HG03521 (cell line): ENCODE results near the gene IBTK.
"Not testable (repeated sequence)": the region's sequence is repeated elsewhere in the genome, so short reads cannot be mapped to it uniquely, and the experiment has no call there.

Experiments
- ATAC-seq: cut with Tn5 transposase; IDR thresholded peaks from one replicate; pipeline ENCODE4 v1.9.1; 2021; ENCODE audit warnings: mild to moderate bottlenecking, moderate library complexity; ENCODE audit not compliant: unreplicated experiment

The IBTK gene

GRCh38 chr6:82247505-82248272, at the start of gene IBTK:
Gene IBTK, minus strand, starts transcription at chr6:82247744. Its CDS starts 7,258 bp downstream, at chr6:82240486.
- peak; percentile 85 for ATAC-seq

- ATAC-seq: no peak
These were observed 36.3 kb upstream of the IBTK start for GRCh38 chr6:82283771-82284410.

GRCh38 chr6:82281550-82281949, 34.0 kb upstream of the IBTK start:
- ATAC-seq: not testable (repeated sequence)

- no peak for ATAC-seq
These were observed 30.1 kb upstream of the IBTK start for GRCh38 chr6:82277686-82278085.

GRCh38 chr6:82275686-82276085, 28.1 kb upstream of the IBTK start:
- ATAC-seq: no peak

- ATAC-seq: no peak
These were observed 25.8 kb upstream of the IBTK start for GRCh38 chr6:82273295-82273694.

GRCh38 chr6:82270881-82271635, 23.5 kb upstream of the IBTK start:
- no peak for ATAC-seq

GRCh38 chr6:82268301-82268846, 20.8 kb upstream of the IBTK start:
- no peak for ATAC-seq

- ATAC-seq: no peak
These were observed 17.3 kb upstream of the IBTK start for GRCh38 chr6:82264824-82265223.

GRCh38 chr6:82264321-82264720, 16.8 kb upstream of the IBTK start:
- ATAC-seq: no peak

GRCh38 chr6:82263916-82264315, 16.4 kb upstream of the IBTK start:
- no peak for ATAC-seq

GRCh38 chr6:82260997-82261732, 13.6 kb upstream of the IBTK start:
- ATAC-seq: no peak

GRCh38 chr6:82259389-82259788, 11.8 kb upstream of the IBTK start:
- ATAC-seq: no peak

GRCh38 chr6:82257088-82257774, 9.7 kb upstream of the IBTK start:
- ATAC-seq: no peak

- ATAC-seq: not testable (repeated sequence)
These were observed 7.2 kb upstream of the IBTK start for GRCh38 chr6:82254722-82255121.

- ATAC-seq: no peak
These were observed 4.4 kb upstream of the IBTK start for GRCh38 chr6:82251942-82252341.

- no peak for ATAC-seq
These were observed 2.1 kb upstream of the IBTK start for GRCh38 chr6:82249381-82250253.

GRCh38 chr6:82248273-82248735, 760 bp upstream of the IBTK start:
- ATAC-seq: peak; percentile 39
